Activated T-helper 2 cell treated with anti-CD3 and anti-CD28 coated beads, Interferon-gamma antibody, Interleukin-2, Interleukin-4, amounts not matched to agents 10 μg/mL and 5 μg/mL and 100 μg/mL, durations not matched to agents 14 hours and 24 hours and 36 hours (primary cell): ENCODE results near the gene SNX9. TPM values are rescaled to one million over a fixed set of nuclear protein-coding genes. Genes with fewer than 3 reads are reported as not detected.
"Not testable (repeated sequence)": the region's sequence is repeated elsewhere in the genome, so short reads cannot be mapped to it uniquely, and the experiment has no call there.

ENCODE experiments used
- DNase-seq: peaks from one replicate; pipeline ENCODE4 v3.0.0; 2021; ENCODE audit warnings: low spot score
- H3K27ac Mint-ChIP-seq: one replicate; pipeline ENCODE4 v1.8.0; 2021; ENCODE audit warnings: mixed read lengths
- H3K27me3 Mint-ChIP-seq: one replicate; pipeline ENCODE4 v1.8.0; 2021; ENCODE audit warnings: low read depth, mixed read lengths
- H3K36me3 Mint-ChIP-seq: one replicate; pipeline ENCODE4 v1.8.0; 2021; ENCODE audit warnings: low read depth, mixed read lengths
- H3K4me1 Mint-ChIP-seq: one replicate; pipeline ENCODE4 v1.8.0; 2021; ENCODE audit warnings: low read depth, mixed read lengths
- H3K4me3 Mint-ChIP-seq: one replicate; pipeline ENCODE4 v1.8.0; 2021; ENCODE audit warnings: low read depth, mild to moderate bottlenecking, moderate library complexity, mixed read lengths
- H3K9me3 Mint-ChIP-seq: one replicate; pipeline ENCODE4 v1.8.0; 2021; ENCODE audit warnings: mixed read lengths
- intact Hi-C: fragments of 100-400 bp; cut with micrococcal nuclease; formaldehyde crosslinking; loops from one replicate; pipeline ENCODE4 v1.15.1; 2023
- total RNA-seq: library from RNA; stranded (reverse); gene quantifications from 2 replicates; pipeline ENCODE4 v1.2.3, GENCODE V29; 2022

Gene SNX9
- total RNA-seq, 1 donor from 2014 or later = 55.6 TPM

DNA sequence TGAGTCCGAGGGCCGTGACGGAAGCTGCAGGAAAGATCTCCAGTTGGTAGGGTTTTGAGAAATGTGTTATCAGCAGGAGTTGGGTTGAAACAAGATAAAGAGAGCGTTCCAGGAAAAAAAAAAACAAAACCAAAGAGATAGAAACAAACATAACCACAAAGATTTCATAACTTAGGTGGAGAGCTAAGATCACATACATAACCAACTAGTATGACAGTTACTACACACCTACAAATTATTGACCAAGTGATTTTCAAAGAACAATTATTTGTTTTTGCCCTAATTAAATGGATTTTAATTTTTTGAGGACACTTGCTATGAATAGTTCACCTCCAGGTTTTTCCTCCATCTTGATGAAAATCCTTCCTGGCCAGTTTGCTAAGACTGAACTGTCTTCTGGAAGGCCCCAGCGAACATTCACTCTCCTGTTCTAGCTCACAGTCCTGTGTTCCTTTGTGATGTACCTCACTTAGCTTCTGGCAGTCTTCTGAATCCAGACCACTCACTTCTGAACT, 69.4 kb downstream of the SNX9 start:
- no peak for DNase-seq
- Mint-ChIP-seq H3K36me3 (peaks cover 65% of the 10 kb centered on the region), H3K4me1 (peaks cover 39% of the 10 kb centered on the region), H3K9me3 (no peaks in the 10 kb centered on the region), H3K27ac (peak overlapping the region; percentile 62), H3K4me3 (peak overlapping the region; percentile 42), H3K27me3 (peaks cover 13% of the 10 kb centered on the region)
- intact Hi-C loops = no loop called here

DNA sequence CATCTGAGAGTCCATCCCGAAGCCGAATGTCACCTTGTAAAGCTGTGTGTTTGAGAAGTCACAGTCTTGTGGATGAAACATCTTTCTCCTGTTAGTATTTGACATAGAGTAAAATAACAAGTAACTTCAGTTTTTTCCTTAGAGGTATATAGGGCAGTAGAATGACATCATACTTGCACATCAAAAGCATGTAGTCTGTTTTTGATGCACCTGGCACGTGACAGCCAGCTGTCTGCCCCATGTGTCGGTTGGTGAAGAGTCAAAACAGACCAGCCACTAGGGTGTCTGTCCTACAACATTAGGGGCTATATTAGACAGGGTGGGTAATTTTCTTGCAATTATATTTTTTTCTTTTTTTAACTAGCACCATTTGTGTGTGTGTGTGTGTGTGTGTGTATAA, 70.2 kb downstream of the SNX9 start:
- Mint-ChIP-seq H3K27me3 (peaks cover 13% of the 10 kb centered on the region), H3K4me1 (peaks cover 41% of the 10 kb centered on the region), H3K9me3 (no peaks in the 10 kb centered on the region), H3K36me3 (peaks cover 63% of the 10 kb centered on the region), H3K27ac (no peak overlapping the region), H3K4me3 (no peak overlapping the region)
- intact Hi-C loops = no loop called here
- no peak for DNase-seq

DNA sequence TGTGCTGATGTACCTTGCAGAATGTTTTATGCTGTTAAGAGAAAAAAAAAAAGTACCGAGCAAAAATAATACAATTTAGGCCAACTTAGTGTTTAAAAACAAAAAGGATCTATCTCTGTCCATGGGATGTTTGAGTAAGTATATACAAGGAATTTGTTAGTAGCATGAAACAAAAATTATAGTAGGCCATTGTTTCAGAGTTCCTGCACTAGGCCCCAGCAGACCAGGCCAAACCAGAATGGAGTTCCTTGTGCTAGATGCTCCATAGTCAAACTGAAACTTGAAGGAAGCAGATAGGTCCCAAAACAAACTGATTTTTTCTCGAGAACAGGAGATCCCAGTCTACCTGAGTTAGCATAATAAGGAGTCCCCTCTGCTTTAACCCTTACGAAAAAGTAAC, 72.5 kb downstream of the SNX9 start:
- intact Hi-C loops = no loop called here
- no peak overlapping the region for H3K4me3 Mint-ChIP-seq
- H3K36me3 Mint-ChIP-seq = peaks cover 62% of the 10 kb centered on the region
- peaks cover 3% of the 10 kb centered on the region for H3K27me3 Mint-ChIP-seq
- no peak for DNase-seq
- H3K27ac Mint-ChIP-seq = no peak overlapping the region
- H3K4me1 Mint-ChIP-seq = peaks cover 44% of the 10 kb centered on the region
- H3K9me3 Mint-ChIP-seq = no peaks in the 10 kb centered on the region

DNA sequence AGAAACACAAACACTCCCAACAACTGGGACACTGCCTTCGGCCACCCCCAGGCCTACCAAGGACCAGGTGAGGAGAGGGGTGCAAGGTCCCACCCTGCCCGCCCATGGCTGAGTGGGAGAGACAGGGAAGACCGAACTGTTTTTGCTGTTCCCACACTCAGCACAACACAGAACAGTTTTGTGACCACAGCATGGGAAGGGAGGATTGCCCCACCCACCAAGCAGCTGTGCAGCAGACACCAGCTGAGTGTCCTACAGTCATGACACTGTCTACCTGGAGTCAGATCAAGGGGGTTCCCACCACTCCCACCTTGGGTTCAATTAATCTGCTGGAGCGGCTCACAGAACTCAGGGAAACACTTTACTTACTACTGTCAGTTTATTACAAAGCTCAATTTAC, 73.9 kb downstream of the SNX9 start:
- Mint-ChIP-seq H3K36me3 (peaks cover 67% of the 10 kb centered on the region), H3K4me1 (peaks cover 42% of the 10 kb centered on the region), H3K9me3 (no peaks in the 10 kb centered on the region), H3K27ac (no peak overlapping the region), H3K4me3 (no peak overlapping the region), H3K27me3 (peaks cover 3% of the 10 kb centered on the region)
- intact Hi-C loops = no loop called here
- no peak for DNase-seq

DNA sequence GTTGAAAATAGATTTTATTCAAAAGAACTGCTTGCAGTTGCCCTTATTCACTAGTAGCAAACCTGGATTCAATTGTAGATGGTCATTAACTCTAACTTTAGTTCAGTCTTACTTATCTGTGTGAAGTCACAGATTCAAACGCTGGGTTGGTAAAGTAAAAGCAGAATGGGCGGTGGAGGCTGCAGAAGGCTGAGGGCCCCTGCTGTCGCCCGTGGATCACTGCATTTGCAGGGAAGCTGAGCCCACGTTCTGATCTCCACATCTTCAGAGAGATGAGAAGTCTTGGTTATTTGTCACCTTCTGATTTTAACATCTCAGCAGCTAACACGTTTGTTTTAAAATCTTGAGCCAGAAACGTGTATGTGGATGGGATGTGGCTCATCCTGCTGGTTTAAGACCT, 75.1 kb downstream of the SNX9 start:
- Mint-ChIP-seq H3K27me3 (peaks cover 3% of the 10 kb centered on the region), H3K4me1 (peaks cover 30% of the 10 kb centered on the region), H3K4me3 (no peak overlapping the region), H3K36me3 (peaks cover 68% of the 10 kb centered on the region), H3K9me3 (no peaks in the 10 kb centered on the region), H3K27ac (no peak overlapping the region)
- intact Hi-C loops = no loop called here
- DNase-seq = no peak

DNA sequence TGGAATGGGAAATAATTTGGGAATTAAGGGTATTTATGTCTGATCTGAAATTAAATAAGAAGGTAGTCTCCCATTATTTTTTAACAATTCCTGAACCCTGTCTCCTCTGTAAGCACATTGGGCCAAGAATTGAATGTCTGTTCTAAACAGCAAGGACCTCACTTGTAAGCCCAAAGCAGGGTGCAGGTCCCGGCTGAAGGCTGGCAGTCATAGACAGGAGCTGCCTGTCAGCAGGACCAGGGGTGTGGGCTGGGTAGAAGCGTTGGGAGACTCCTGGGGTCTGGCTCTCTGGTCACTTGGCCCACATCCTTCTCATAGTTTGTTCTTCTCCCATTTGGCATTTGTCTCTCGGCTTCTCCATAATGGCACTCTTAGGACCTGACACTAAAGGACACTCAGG, 75.6 kb downstream of the SNX9 start:
- intact Hi-C loops = no loop called here
- DNase-seq = no peak
- no peak overlapping the region for H3K4me3 Mint-ChIP-seq
- H3K27me3 Mint-ChIP-seq = no peaks in the 10 kb centered on the region
- H3K36me3 Mint-ChIP-seq = peaks cover 69% of the 10 kb centered on the region
- peaks cover 26% of the 10 kb centered on the region for H3K4me1 Mint-ChIP-seq
- no peaks in the 10 kb centered on the region for H3K9me3 Mint-ChIP-seq
- no peak overlapping the region for H3K27ac Mint-ChIP-seq

DNA sequence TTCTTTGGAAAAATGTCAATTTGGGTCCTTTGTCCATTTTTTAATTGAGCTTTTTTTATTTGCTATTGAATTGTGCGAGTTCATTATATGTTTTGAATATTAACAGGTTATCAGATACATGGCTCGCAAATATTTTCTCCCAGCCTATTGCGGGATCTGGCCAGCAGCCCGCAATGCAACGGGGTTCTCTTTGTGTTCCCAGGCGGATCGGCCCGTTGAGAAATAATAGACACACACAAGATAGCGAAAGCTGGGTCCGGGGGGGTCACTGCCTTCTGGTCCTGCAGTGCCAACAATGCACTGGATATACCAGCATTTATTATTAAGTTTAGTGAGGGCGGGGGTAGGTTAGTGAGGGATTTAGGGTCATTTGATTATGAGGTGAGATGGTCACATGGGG, 77.2 kb downstream of the SNX9 start:
- DNase-seq, H3K27me3 Mint-ChIP-seq, intact Hi-C loops, H3K4me3 Mint-ChIP-seq, H3K9me3 Mint-ChIP-seq, H3K27ac Mint-ChIP-seq: not testable (repeated sequence)
- Mint-ChIP-seq H3K36me3 (peaks cover 66% of the 10 kb centered on the region), H3K4me1 (peaks cover 24% of the 10 kb centered on the region)

DNA sequence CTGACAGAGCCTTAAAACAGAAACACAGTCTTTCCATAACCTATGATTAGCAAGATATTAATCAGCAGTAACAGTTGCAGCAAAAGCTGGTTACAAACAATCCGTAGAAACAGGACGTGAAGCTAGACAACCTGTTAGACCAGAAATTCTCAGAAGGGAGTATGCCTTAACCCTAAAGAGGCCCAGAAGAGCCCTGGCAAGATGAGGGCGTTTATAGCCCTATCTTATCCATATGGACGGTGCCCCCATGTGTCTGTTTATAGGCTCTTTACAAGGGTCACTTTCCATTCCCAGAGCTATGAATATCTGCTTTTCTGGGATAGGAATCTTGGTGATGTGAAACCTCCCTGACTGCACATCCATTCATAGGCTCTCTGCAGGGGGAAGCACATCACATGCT, 77.7 kb downstream of the SNX9 start:
- peaks cover 22% of the 10 kb centered on the region for H3K4me1 Mint-ChIP-seq

DNA sequence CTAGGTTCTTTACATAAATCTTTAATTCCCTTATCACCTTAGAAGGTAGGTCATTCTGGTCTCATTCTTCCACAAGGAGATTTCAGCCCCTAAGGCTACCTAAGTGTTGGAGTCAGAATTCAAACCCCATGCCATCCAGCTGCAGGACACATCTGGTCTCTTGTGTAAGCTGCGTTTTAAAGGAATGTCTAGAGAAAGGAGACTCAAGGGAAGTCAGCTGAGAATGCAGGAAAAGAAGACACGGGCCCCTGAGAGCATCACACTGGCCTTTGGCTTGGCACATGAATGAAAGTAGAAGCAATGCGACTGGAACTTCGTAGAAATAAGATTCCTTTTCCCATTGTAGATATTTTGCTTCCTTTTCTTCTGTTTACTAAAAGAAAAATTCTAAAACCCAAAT, 82.0 kb downstream of the SNX9 start:
- intact Hi-C loops = no loop called here
- Mint-ChIP-seq H3K4me1 (peaks cover 24% of the 10 kb centered on the region), H3K27me3 (no peaks in the 10 kb centered on the region), H3K4me3 (no peak overlapping the region), H3K9me3 (no peaks in the 10 kb centered on the region), H3K27ac (no peak overlapping the region), H3K36me3 (peaks cover 66% of the 10 kb centered on the region)
- DNase-seq = no peak

More for the DNA sequence above, 77.7 kb downstream of the SNX9 start:
- DNase-seq, intact Hi-C loops, H3K9me3 Mint-ChIP-seq, H3K4me3 Mint-ChIP-seq, H3K27ac Mint-ChIP-seq, H3K27me3 Mint-ChIP-seq: not testable (repeated sequence)
- peaks cover 65% of the 10 kb centered on the region for H3K36me3 Mint-ChIP-seq

DNA sequence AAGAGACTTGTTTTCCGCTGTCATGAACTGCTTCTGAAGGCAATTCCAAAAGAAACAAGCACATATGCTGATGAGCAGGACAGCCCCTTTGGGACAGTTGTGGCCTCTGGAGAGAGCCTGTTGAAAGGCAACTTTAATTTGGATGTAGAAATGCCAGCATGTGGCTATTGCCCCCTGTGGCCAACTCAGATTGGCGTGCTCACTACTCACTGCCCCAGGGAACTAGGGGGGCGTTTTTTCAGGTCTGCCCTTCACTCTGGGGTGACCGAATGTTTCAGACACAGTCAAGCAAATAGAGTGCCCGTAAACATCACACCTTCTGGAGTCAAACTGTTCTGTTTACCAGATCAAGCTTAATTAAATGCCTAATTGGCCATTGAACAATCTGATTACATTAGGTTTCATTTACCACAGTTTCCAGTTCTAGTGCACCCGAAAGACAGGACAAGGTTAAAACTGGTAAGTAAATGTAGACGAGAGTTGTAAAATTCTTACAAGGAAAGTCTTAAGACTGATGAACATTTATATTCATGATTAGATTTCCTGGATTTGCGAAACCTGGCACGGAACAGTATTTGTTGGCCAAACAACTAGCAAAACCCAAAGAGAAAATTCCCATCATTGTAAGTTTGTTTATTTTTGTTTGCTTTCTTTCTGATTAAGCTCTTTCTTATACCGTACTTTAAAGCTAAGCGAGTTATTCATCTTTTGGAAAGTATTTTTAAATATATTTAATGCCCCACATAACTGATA, 82.7 kb downstream of the SNX9 start:
- Mint-ChIP-seq H3K9me3 (no peaks in the 10 kb centered on the region), H3K36me3 (peaks cover 70% of the 10 kb centered on the region), H3K4me3 (no peak overlapping the region), H3K27me3 (no peaks in the 10 kb centered on the region), H3K4me1 (peaks cover 18% of the 10 kb centered on the region), H3K27ac (no peak overlapping the region)
- intact Hi-C loops = no loop called here
- no peak for DNase-seq

DNA sequence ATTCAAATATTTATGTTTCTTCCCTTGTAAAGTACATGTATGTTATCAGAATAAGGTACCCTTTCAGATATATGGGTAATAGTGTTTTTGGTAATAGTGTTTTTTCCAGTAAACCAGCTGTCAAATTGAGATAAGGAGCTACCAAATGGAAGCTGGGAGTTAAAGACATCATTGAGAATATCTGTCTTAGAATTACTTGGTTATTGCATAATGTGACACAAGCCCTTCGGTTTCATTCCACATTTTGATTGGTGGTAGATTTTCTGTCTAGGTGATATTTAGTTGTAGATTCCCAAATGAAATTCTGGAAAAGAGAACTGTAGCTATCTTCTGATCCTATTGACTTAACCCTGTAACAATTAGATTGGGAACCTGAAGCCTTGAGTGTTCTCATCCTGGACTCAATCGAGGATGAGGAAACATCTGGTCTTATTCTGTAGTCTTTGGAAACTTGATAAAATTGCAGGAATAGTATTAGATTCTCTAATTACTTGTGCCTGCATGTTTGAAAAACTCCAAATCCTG, 83.6 kb downstream of the SNX9 start:
- Mint-ChIP-seq H3K36me3 (peaks cover 70% of the 10 kb centered on the region), H3K9me3 (no peaks in the 10 kb centered on the region), H3K4me1 (peaks cover 14% of the 10 kb centered on the region), H3K4me3 (no peak overlapping the region), H3K27ac (no peak overlapping the region), H3K27me3 (no peaks in the 10 kb centered on the region)
- DNase-seq = no peak
- intact Hi-C loops = no loop called here

DNA sequence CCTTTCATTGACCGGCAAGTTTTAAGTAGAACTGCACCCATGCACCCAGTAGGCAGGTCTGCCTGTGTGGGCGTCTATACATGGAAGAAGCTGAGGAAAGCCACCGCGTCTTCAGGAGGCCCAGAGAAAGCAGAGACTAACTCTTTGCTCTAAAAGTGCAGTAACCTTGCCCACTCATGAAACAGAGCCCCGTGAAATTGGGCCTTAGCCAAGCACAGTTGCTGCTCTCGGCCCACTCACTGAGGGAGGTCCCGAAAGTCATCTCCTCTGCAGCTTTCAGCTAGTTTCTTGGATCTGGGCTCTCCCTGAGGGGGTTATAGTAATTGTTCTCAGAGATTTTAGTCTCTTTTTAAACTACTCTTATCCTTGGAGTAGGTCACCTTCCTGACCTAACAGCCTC, 84.6 kb downstream of the SNX9 start:
- Mint-ChIP-seq H3K27ac (no peak overlapping the region), H3K4me1 (peaks cover 14% of the 10 kb centered on the region), H3K9me3 (no peaks in the 10 kb centered on the region), H3K36me3 (peaks cover 72% of the 10 kb centered on the region), H3K4me3 (no peak overlapping the region), H3K27me3 (no peaks in the 10 kb centered on the region)
- intact Hi-C loops = no loop called here
- DNase-seq = no peak

DNA sequence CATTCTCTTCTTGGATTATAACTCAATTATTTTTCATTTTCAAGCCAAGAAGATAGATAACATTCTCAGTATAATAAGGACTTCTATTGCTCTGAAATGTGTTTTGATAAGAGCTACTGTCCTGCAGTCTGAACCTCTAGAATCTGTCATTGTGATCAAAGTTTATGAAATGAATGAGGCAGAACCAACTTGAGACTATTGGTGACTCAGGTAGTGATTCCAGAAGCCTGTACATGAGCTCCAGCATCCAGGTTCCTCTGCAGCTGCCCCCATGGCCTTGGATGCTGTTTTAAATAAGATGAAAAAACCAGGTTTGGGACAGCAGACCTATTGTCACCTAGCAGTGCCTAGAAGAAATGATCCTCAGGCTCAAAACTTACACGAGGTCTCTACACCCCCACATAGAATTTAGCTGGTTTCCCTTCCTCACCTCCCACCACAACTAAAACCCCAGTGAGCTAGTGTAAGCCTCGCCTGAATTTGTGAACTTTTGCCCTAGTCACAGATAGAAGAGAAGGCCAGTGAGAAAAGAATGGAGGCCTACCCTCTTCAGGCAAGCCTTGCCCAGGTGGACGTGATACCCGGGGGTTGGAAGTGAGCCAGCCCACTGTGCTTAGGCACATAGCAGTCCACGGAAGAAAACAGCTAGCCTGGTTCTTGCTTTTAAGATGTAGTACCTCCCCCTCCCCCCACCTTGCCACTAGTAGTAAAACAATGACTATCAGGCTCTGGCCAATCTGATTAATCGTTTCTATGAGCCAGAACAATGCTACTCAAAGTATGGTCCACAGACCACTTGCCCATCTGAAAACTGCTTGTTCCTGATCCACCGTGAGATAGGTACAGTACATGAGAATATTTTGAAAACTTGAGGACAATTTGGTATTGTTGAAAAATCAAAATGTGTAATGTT, 85.6 kb downstream of the SNX9 start:
- H3K9me3 Mint-ChIP-seq = no peaks in the 10 kb centered on the region
- no peak for DNase-seq
- H3K4me1 Mint-ChIP-seq = peaks cover 14% of the 10 kb centered on the region
- no peak overlapping the region for H3K4me3 Mint-ChIP-seq
- intact Hi-C loops = no loop called here
- no peaks in the 10 kb centered on the region for H3K27me3 Mint-ChIP-seq
- peaks cover 65% of the 10 kb centered on the region for H3K36me3 Mint-ChIP-seq
- H3K27ac Mint-ChIP-seq = no peak overlapping the region
